CD4-positive, alpha-beta memory T cell (primary cell): Measurements from ENCODE around the gene EPHA6. TPM values are rescaled to one million over a fixed set of nuclear protein-coding genes. Genes with fewer than 3 reads are reported as not detected.

Experiments
- CTCF ChIA-PET: fragments of 350-600 bp; sonication (Branson Sonifier 250); formaldehyde crosslinking; loops from one replicate; lab custom pipeline; 2021; ENCODE audit warnings: inconsistent platforms; ENCODE audit not compliant: partially characterized antibody; lab: Charles Lee
- POLR2A ChIA-PET: fragments of 350-600 bp; sonication (Branson Sonifier 250); formaldehyde crosslinking; loops from one replicate; lab custom pipeline; 2021; ENCODE audit not compliant: partially characterized antibody; lab: Charles Lee
- DNase-seq, 5 donors: peaks; one replicate each; pipeline versions ENCODE4 v3.0.0 to v3.0.0-alpha.2; 2020 to 2022; ENCODE audit warnings: mixed read lengths in 1 of 5
- H3K27ac ChIP-seq: one replicate; pipeline ENCODE4 v1.7.0; 2013; ENCODE audit warnings: low read depth, low read length
- H3K27me3 ChIP-seq: 2 replicates; pipeline ENCODE4 v1.7.0; 2013; ENCODE audit warnings: mild to moderate bottlenecking, low read length, moderate library complexity; ENCODE audit not compliant: insufficient read depth
- H3K36me3 ChIP-seq: 2 replicates; pipeline ENCODE4 v1.7.0; 2013; ENCODE audit warnings: mild to moderate bottlenecking, low read length, moderate library complexity; ENCODE audit not compliant: insufficient read depth
- H3K4me1 ChIP-seq: 2 replicates; pipeline ENCODE4 v1.7.0; 2013; ENCODE audit warnings: mild to moderate bottlenecking, low read length, moderate library complexity; ENCODE audit not compliant: insufficient read depth
- H3K4me3 ChIP-seq, 2 donors: one replicate each; pipeline ENCODE4 v1.7.0; 2013; ENCODE audit warnings: low read length in 2 of 2, mild to moderate bottlenecking in 1 of 2
- H3K9me3 ChIP-seq, 2 donors: one replicate each; pipeline ENCODE4 v1.7.0; 2013; ENCODE audit warnings: low read length in 2 of 2, control low read depth in 1 of 2; ENCODE audit not compliant: control insufficient read depth in 1 of 2
- H3K27ac Mint-ChIP-seq, 7 donors: one replicate each; pipeline ENCODE4 v1.8.0; 2020 to 2021; ENCODE audit warnings: mixed read lengths in 7 of 7, mild to moderate bottlenecking in 6 of 7, inconsistent platforms in 3 of 7, moderate library complexity in 3 of 7
- H3K27me3 Mint-ChIP-seq, 2 donors: one replicate each; pipeline ENCODE4 v1.8.0; 2020 to 2021; ENCODE audit warnings: mixed read lengths in 2 of 2
- H3K36me3 Mint-ChIP-seq, 2 donors: one replicate each; pipeline ENCODE4 v1.8.0; 2020 to 2021; ENCODE audit warnings: mixed read lengths in 2 of 2, inconsistent platforms in 1 of 2, mild to moderate bottlenecking in 1 of 2
- H3K4me1 Mint-ChIP-seq, 4 donors: one replicate each; pipeline ENCODE4 v1.8.0; 2020 to 2021; ENCODE audit warnings: mixed read lengths in 4 of 4, mild to moderate bottlenecking in 1 of 4
- H3K4me3 Mint-ChIP-seq, 8 donors: one replicate each; pipeline ENCODE4 v1.8.0; 2020 to 2021; ENCODE audit warnings: mixed read lengths in 8 of 8, mild to moderate bottlenecking in 7 of 8, moderate library complexity in 6 of 8, inconsistent platforms in 3 of 8
- H3K9me3 Mint-ChIP-seq, 8 donors: one replicate each; pipeline ENCODE4 v1.8.0; 2020 to 2021; ENCODE audit warnings: mixed read lengths in 8 of 8, mild to moderate bottlenecking in 5 of 8, inconsistent platforms in 3 of 8, moderate library complexity in 1 of 8
- intact Hi-C: fragments of 100-400 bp; cut with micrococcal nuclease; formaldehyde crosslinking; loops from one replicate; pipeline ENCODE4 v1.15.1; 2023
- polyA plus RNA-seq, 2 donors: library from polyadenylated mRNA; unstranded; fragments of 300-500 nt; fragmentation: Illumina TruSeq; gene quantifications; one replicate each; pipeline ENCODE4 v1.2.3, GENCODE V29; 2021
- total RNA-seq, 2 experiments: library from RNA; stranded (reverse); gene quantifications; one replicate each; pipeline ENCODE4 v1.2.3, GENCODE V29; 2021

The EPHA6 gene
- total and polyA plus RNA-seq, 4 experiments from 2014 or later = not detected

- intact Hi-C loops = no loop called here
Measured at GRCh38 chr3:96991800-96992365, 177.5 kb downstream of the EPHA6 start.

GRCh38 chr3:96994988-96995387, 180.6 kb downstream of the EPHA6 start:
- Mint-ChIP-seq H3K4me1 (no peaks in the 10 kb centered on the region), H3K27me3 (no peaks in the 10 kb centered on the region), H3K36me3 (no peaks in the 10 kb centered on the region), H3K9me3 (peaks cover 0 to 6% (median 2%) of the 10 kb centered on the region in 8 donors), H3K4me3 (no peak overlapping the region), H3K27ac (no peak overlapping the region)
- CTCF ChIA-PET = no interaction called here
- no peak overlapping the region for H3K4me3 ChIP-seq
- no peaks in the 10 kb centered on the region for H3K9me3 ChIP-seq
- intact Hi-C loops = no loop called here
- no peaks in the 10 kb centered on the region for H3K36me3 ChIP-seq
- H3K4me1 ChIP-seq = no peaks in the 10 kb centered on the region
- H3K27me3 ChIP-seq = no peaks in the 10 kb centered on the region
- POLR2A ChIA-PET = no interaction called here
- DNase-seq = no peak
- no peak overlapping the region for H3K27ac ChIP-seq

More at GRCh38 chr3:96991800-96992365, 177.5 kb downstream of the EPHA6 start:
- POLR2A ChIA-PET = no interaction called here
- no peaks in the 10 kb centered on the region for H3K4me1 ChIP-seq
- H3K36me3 ChIP-seq = no peaks in the 10 kb centered on the region
- Mint-ChIP-seq H3K9me3 (peaks cover 0 to 6% (median 0%) of the 10 kb centered on the region in 8 donors), H3K27ac (no peak overlapping the region), H3K4me3 (no peak overlapping the region), H3K27me3 (no peaks in the 10 kb centered on the region), H3K4me1 (no peaks in the 10 kb centered on the region), H3K36me3 (no peaks in the 10 kb centered on the region)
- no peak for DNase-seq
- no peak overlapping the region for H3K4me3 ChIP-seq
- H3K27ac ChIP-seq = no peak overlapping the region
- H3K27me3 ChIP-seq = no peaks in the 10 kb centered on the region
- CTCF ChIA-PET = no interaction called here
- no peaks in the 10 kb centered on the region for H3K9me3 ChIP-seq

DNA sequence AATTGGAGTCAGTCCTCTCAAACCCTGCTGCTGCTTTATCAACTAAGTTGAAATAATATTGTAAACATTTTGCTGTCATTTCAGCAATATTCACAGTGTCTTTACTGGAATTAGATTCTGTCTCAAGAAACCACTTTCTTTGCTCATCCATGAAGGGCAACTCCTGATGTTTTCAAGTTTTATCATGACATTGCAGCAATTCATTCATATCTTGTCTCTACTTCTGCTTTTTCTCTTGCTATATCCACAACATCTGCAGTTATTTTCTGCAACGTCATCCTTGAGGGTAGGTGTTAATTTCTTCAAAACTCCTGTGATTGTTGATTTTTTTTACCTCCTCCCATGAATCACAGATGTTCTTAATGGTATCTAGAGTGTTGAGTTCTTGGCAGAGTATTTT, 181.6 kb downstream of the EPHA6 start:
- ChIA-PET CTCF (no interaction called here), POLR2A (no interaction called here)
- no peaks in the 10 kb centered on the region for H3K27me3 ChIP-seq
- Mint-ChIP-seq H3K27me3 (no peaks in the 10 kb centered on the region), H3K36me3 (no peaks in the 10 kb centered on the region), H3K27ac (no peak overlapping the region), H3K9me3 (peaks cover 0 to 6% (median 2%) of the 10 kb centered on the region in 8 donors), H3K4me3 (no peak overlapping the region), H3K4me1 (no peaks in the 10 kb centered on the region)
- H3K27ac ChIP-seq = no peak overlapping the region
- DNase-seq = no peak
- H3K4me3 ChIP-seq = no peak overlapping the region
- no peaks in the 10 kb centered on the region for H3K9me3 ChIP-seq
- no peaks in the 10 kb centered on the region for H3K36me3 ChIP-seq
- no peaks in the 10 kb centered on the region for H3K4me1 ChIP-seq
- intact Hi-C loops = no loop called here

DNA sequence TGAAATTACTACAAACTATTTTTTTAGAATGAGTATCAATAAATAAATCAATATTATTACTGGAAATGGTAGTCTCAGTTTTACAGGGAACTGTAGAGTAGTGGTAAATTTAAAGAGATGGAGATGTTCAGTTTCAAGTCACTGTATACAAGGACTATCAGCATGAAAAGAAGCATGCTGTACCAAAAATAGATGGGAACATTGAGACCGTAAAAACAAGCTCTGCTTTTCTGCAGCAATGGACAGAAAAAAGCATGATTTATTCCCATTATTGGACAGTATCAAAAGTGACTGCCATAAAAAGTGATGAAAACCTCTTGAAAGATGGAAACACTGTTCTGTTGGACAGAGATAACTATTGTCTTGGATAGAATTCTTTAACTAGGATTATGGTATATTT, 187.2 kb downstream of the EPHA6 start:
- ChIA-PET POLR2A (no interaction called here), CTCF (no interaction called here)
- Mint-ChIP-seq H3K9me3 (peaks cover 0 to 6% (median 2%) of the 10 kb centered on the region in 8 donors), H3K4me3 (no peak overlapping the region), H3K36me3 (no peaks in the 10 kb centered on the region), H3K4me1 (no peaks in the 10 kb centered on the region), H3K27ac (no peak overlapping the region), H3K27me3 (no peaks in the 10 kb centered on the region)
- Histone ChIP-seq H3K36me3 (no peaks in the 10 kb centered on the region), H3K4me3 (no peak overlapping the region), H3K27ac (no peak overlapping the region), H3K9me3 (no peaks in the 10 kb centered on the region), H3K4me1 (no peaks in the 10 kb centered on the region), H3K27me3 (no peaks in the 10 kb centered on the region)
- intact Hi-C loops = no loop called here
- no peak for DNase-seq

DNA sequence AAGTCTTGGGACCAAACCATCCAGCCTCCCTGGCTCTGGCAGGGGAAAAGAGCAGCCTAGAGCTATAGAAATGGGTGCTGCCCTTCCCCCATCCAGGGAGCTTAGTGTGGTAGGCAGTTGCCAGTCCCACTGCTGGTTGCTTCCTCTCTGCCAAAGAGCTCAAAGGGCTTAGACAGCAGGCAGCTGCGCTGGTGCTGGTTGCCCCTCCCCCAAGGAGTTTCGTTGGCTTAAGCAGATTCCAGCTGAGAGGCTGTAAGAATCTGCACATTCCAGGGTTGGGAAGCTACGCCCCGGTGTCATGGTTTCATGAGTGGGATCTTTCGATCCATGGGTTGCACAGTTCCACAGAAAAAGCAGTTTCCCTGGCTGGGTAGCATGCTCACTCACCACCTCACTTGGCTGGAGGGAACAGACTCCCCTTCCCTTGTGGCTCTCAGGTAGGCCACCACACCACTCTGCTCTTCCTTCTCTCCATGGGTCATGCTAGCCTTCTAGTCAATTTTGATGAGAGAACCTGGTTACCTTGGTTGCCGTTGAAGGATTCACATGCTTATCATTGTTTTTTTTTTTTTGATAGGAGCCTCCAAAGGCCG, 195.1 kb downstream of the EPHA6 start:
- POLR2A ChIA-PET = no interaction called here
- no peaks in the 10 kb centered on the region for H3K27me3 ChIP-seq
- CTCF ChIA-PET = interaction anchor here (1.2 kb wide), 1 partner anchor 13 kb away, joined by 3 read pairs; no protein-coding TSS in a partner anchor
- Mint-ChIP-seq H3K27me3 (no peaks in the 10 kb centered on the region), H3K4me3 (no peak overlapping the region), H3K9me3 (peaks cover 3 to 26% (median 9%) of the 10 kb centered on the region in 8 donors), H3K36me3 (no peaks in the 10 kb centered on the region), H3K27ac (no peak overlapping the region), H3K4me1 (no peaks in the 10 kb centered on the region)
- H3K36me3 ChIP-seq = no peaks in the 10 kb centered on the region
- H3K4me1 ChIP-seq = no peaks in the 10 kb centered on the region
- no peaks in the 10 kb centered on the region for H3K9me3 ChIP-seq
- DNase-seq = no peak
- intact Hi-C loops = no loop called here
- H3K4me3 ChIP-seq = no peak overlapping the region
- no peak overlapping the region for H3K27ac ChIP-seq

DNA sequence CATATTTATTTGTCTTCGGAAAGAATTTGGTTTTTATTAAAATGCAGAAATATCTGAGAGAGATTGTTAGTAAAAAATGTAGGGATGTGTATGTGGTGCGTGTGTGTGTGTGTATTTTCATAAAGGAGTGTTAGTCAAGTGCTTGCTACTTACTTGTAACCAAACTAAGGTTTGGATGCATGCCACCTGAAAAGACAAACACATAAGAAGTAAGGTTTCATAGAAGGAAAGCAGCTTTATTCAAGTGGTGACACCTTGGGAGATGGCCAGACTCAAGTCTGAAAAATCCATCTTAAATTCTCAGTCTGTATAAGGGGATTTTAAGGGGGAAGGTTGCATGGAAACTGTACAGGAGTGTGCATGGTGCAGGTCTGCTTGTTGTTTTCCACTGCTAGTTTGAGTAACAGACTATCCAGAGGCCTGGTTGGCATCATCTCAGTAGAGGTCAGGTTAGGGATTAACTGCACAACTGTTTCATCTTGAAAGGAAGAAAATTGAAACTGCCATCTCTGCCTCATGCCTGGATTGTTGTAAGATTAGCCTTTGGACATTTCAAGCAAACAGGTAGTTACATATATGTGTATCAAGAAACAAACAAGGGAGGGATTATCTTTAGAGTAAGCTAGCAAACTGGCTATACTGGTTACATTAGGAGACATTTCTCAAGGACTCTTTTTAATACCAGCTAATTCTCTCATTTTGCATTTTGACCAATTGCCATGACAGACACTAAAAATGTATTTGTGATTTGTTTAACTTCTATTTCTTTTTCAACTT, 196.7 kb downstream of the EPHA6 start:
- H3K4me1 ChIP-seq = no peaks in the 10 kb centered on the region
- H3K9me3 ChIP-seq = no peaks in the 10 kb centered on the region
- no peaks in the 10 kb centered on the region for H3K27me3 Mint-ChIP-seq
- peaks cover 3 to 26% (median 8%) of the 10 kb centered on the region in 8 donors for H3K9me3 Mint-ChIP-seq
- no peak for DNase-seq
- no peak overlapping the region for H3K4me3 Mint-ChIP-seq
- ChIA-PET CTCF (interaction anchor here (1.2 kb wide), 1 partner anchor 14 kb away, joined by 3 read pairs; no protein-coding TSS in a partner anchor), POLR2A (no interaction called here)
- no peaks in the 10 kb centered on the region for H3K36me3 ChIP-seq
- no peaks in the 10 kb centered on the region for H3K27me3 ChIP-seq
- no peaks in the 10 kb centered on the region for H3K36me3 Mint-ChIP-seq
- no peak overlapping the region for H3K27ac ChIP-seq
- intact Hi-C loops = no loop called here
- no peaks in the 10 kb centered on the region for H3K4me1 Mint-ChIP-seq
- no peak overlapping the region for H3K27ac Mint-ChIP-seq
- H3K4me3 ChIP-seq = no peak overlapping the region

- Mint-ChIP-seq H3K4me1 (no peaks in the 10 kb centered on the region), H3K27ac (no peak overlapping the region), H3K27me3 (peaks cover 0 to 1% of the 10 kb centered on the region in 2 donors), H3K36me3 (no peaks in the 10 kb centered on the region), H3K4me3 (no peak overlapping the region), H3K9me3 (peaks cover 0 to 13% (median 3%) of the 10 kb centered on the region in 8 donors)
- H3K27ac ChIP-seq = no peak overlapping the region
- CTCF ChIA-PET = no interaction called here
- POLR2A ChIA-PET = no interaction called here
- no peak overlapping the region for H3K4me3 ChIP-seq
- H3K4me1 ChIP-seq = no peaks in the 10 kb centered on the region
- no peaks in the 10 kb centered on the region for H3K27me3 ChIP-seq
- no peaks in the 10 kb centered on the region for H3K9me3 ChIP-seq
- no peaks in the 10 kb centered on the region for H3K36me3 ChIP-seq
- DNase-seq = no peak
- intact Hi-C loops = no loop called here
Measured at GRCh38 chr3:97021778-97022177, 207.4 kb downstream of the EPHA6 start.
